GM18508 (cell line): Measurements from ENCODE around the gene ZNF778.

Source experiments
- ATAC-seq: cut with Tn5 transposase; IDR thresholded peaks from one replicate; pipeline ENCODE4 v1.9.1; 2021; ENCODE audit warnings: moderate number of reproducible peaks; ENCODE audit not compliant: insufficient read depth, unreplicated experiment

Gene ZNF778

GRCh38 chr16:89192956-89193575 lies 24.4 kb upstream of the ZNF778 start:
- no peak for ATAC-seq

GRCh38 chr16:89193576-89194293 lies 23.8 kb upstream of the ZNF778 start:
- no peak for ATAC-seq

GRCh38 chr16:89194340-89195311 lies 22.9 kb upstream of the ZNF778 start:
- ATAC-seq: no peak

GRCh38 chr16:89195521-89196171 lies 21.9 kb upstream of the ZNF778 start:
- ATAC-seq: no peak

GRCh38 chr16:89197033-89197632 lies 20.4 kb upstream of the ZNF778 start:
- no peak for ATAC-seq

GRCh38 chr16:89197633-89198416 lies 19.7 kb upstream of the ZNF778 start:
- no peak for ATAC-seq

GRCh38 chr16:89198417-89199240 lies 18.9 kb upstream of the ZNF778 start:
- ATAC-seq: no peak

GRCh38 chr16:89199241-89200123 lies 18.0 kb upstream of the ZNF778 start:
- no peak for ATAC-seq

- no peak for ATAC-seq
These were observed 17.2 kb upstream of the ZNF778 start, which contains the start of gene SLC22A31 for GRCh38 chr16:89200124-89200849. TSS of gene SLC22A31 (minus strand) at chr16:89200537. CDS start at chr16:89200501, 36 bp downstream.

GRCh38 chr16:89200850-89201411 lies 16.6 kb upstream of the ZNF778 start:
- ATAC-seq: no peak

GRCh38 chr16:89201439-89202377 lies 15.8 kb upstream of the ZNF778 start:
- no peak for ATAC-seq

- ATAC-seq: no peak
These were observed 14.9 kb upstream of the ZNF778 start for GRCh38 chr16:89202422-89203215.

- no peak for ATAC-seq
These were observed 9.5 kb upstream of the ZNF778 start for GRCh38 chr16:89207993-89208392.

GRCh38 chr16:89209522-89210044 lies 7.9 kb upstream of the ZNF778 start:
- no peak for ATAC-seq
